Measurements from ENCODE around the gene GLIS1.

GRCh38 chr1:53737648-53738204 is 1.2 kb downstream of the GLIS1 start:
- TF ChIP-seq, protein P1, sequence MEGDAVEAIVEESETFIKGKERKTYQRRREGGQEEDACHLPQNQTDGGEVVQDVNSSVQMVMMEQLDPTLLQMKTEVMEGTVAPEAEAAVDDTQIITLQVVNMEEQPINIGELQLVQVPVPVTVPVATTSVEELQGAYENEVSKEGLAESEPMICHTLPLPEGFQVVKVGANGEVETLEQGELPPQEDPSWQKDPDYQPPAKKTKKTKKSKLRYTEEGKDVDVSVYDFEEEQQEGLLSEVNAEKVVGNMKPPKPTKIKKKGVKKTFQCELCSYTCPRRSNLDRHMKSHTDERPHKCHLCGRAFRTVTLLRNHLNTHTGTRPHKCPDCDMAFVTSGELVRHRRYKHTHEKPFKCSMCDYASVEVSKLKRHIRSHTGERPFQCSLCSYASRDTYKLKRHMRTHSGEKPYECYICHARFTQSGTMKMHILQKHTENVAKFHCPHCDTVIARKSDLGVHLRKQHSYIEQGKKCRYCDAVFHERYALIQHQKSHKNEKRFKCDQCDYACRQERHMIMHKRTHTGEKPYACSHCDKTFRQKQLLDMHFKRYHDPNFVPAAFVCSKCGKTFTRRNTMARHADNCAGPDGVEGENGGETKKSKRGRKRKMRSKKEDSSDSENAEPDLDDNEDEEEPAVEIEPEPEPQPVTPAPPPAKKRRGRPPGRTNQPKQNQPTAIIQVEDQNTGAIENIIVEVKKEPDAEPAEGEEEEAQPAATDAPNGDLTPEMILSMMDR (IDR thresholded peaks at IDR 0.05; ENCODE audit: poor library complexity, severe bottlenecking), result no peak
- TF ChIP-seq POLR2AphosphoS5 (IDR thresholded peaks at IDR 0.05) (no peak), EZH2 (IDR thresholded peaks at IDR 0.05; ENCODE audit: borderline replicate concordance, insufficient read depth, low read length, poor library complexity, severe bottlenecking) (no peak)

All from neural cell (in vitro differentiated cells).